Lower lobe of right lung (tissue), 2 donors: ENCODE results near the gene PACC1. TPM values are rescaled to one million over a fixed set of nuclear protein-coding genes. Genes with fewer than 3 reads are reported as not detected.

Source experiments
- ATAC-seq, 2 donors: fragments of 200-7000 bp; cut with Tn5 transposase; one replicate each; pipeline ENCODE4 v1.9.1; 2020 to 2022; ENCODE audit warnings: mild to moderate bottlenecking in 2 of 2, moderate library complexity in 2 of 2
- DNase-seq: peaks from one replicate; pipeline ENCODE4 v3.0.0-alpha.2; 2020
- H3K27ac ChIP-seq: fragments of 200-600 bp; one replicate; pipeline ENCODE4 v1.8.0; 2022
- H3K27me3 ChIP-seq: fragments of 200-600 bp; one replicate; pipeline ENCODE4 v1.8.0; 2022; ENCODE audit warnings: low read depth
- H3K36me3 ChIP-seq: fragments of 200-600 bp; one replicate; pipeline ENCODE4 v1.8.0; 2022; ENCODE audit warnings: mild to moderate bottlenecking
- H3K4me1 ChIP-seq: fragments of 200-600 bp; one replicate; pipeline ENCODE4 v1.8.0; 2022
- H3K4me3 ChIP-seq: fragments of 200-600 bp; one replicate; pipeline ENCODE4 v1.8.0; 2022; ENCODE audit warnings: mild to moderate bottlenecking
- H3K9me3 ChIP-seq: fragments of 200-600 bp; one replicate; pipeline ENCODE4 v1.8.0; 2022
- CTCF ChIP-seq: fragments of 200-600 bp; IDR thresholded peaks from one replicate; pipeline ENCODE4 v1.8.0; 2022; ENCODE audit warnings: antibody characterized with exemption, mild to moderate bottlenecking
- intact Hi-C: fragments of 100-400 bp; cut with DNase I; formaldehyde crosslinking; loops from one replicate; pipeline ENCODE4 v1.11.0; 2022
- total RNA-seq: library from RNA; stranded (reverse); fragmentation: NEBNext Ultra II Directional; extraction: Animal tissue kit (Norgen Biotek cat#: 25700); gene quantifications from one replicate; pipeline ENCODE4 v1.2.1, GENCODE V29; 2021
- donor health status: DM: no; HTN: yes; CAD: no; lungs with severe emphysema.

Gene PACC1
- total RNA-seq, 1 donor from 2014 or later, result 9.8 TPM

- DNase-seq, result no peak
Measured at GRCh38 chr1:212446333-212446732, 31.6 kb upstream of the PACC1 start.

GRCh38 chr1:212442408-212442807, 27.7 kb upstream of the PACC1 start:
- ATAC-seq (no peak), DNase-seq (no peak)
- intact Hi-C loops, result no loop called here
- Histone ChIP-seq H3K27me3 (no peaks in the 10 kb centered on the region), H3K9me3 (no peaks in the 10 kb centered on the region), H3K27ac (no peak overlapping the region), H3K4me1 (no peaks in the 10 kb centered on the region), H3K36me3 (peaks cover 19% of the 10 kb centered on the region), H3K4me3 (no peak overlapping the region)
- TF ChIP-seq CTCF, result no peak

More at GRCh38 chr1:212446333-212446732, 31.6 kb upstream of the PACC1 start:
- Histone ChIP-seq H3K36me3 (peaks cover 19% of the 10 kb centered on the region), H3K27me3 (no peaks in the 10 kb centered on the region), H3K4me3 (no peak overlapping the region), H3K4me1 (no peaks in the 10 kb centered on the region), H3K9me3 (no peaks in the 10 kb centered on the region), H3K27ac (no peak overlapping the region)
- no peak for TF ChIP-seq CTCF
- ATAC-seq, result no peak
- intact Hi-C loops, result no loop called here

- no peak for DNase-seq
- H3K27ac ChIP-seq, result no peak overlapping the region
- H3K27me3 ChIP-seq, result no peaks in the 10 kb centered on the region
- intact Hi-C loops, result no loop called here
- no peak for ATAC-seq
- no peak overlapping the region for H3K4me3 ChIP-seq
- H3K9me3 ChIP-seq, result no peaks in the 10 kb centered on the region
- no peaks in the 10 kb centered on the region for H3K4me1 ChIP-seq
- no peak for TF ChIP-seq CTCF
- H3K36me3 ChIP-seq, result peaks cover 8% of the 10 kb centered on the region
Measured at GRCh38 chr1:212440419-212440818, 25.7 kb upstream of the PACC1 start.

GRCh38 chr1:212438831-212439237, 24.1 kb upstream of the PACC1 start:
- DNase-seq (no peak), ATAC-seq (no peak)
- no peaks in the 10 kb centered on the region for H3K27me3 ChIP-seq
- intact Hi-C loops, result no loop called here
- no peak overlapping the region for H3K4me3 ChIP-seq
- peaks cover 8% of the 10 kb centered on the region for H3K4me1 ChIP-seq
- no peaks in the 10 kb centered on the region for H3K36me3 ChIP-seq
- no peak overlapping the region for H3K27ac ChIP-seq
- TF ChIP-seq CTCF, result no peak
- H3K9me3 ChIP-seq, result no peaks in the 10 kb centered on the region

GRCh38 chr1:212437179-212437798, 22.6 kb upstream of the PACC1 start:
- H3K9me3 ChIP-seq, result no peaks in the 10 kb centered on the region
- no peak overlapping the region for H3K27ac ChIP-seq
- DNase-seq (no peak), ATAC-seq (no peak)
- H3K4me3 ChIP-seq, result no peak overlapping the region
- no peak for TF ChIP-seq CTCF
- H3K27me3 ChIP-seq, result no peaks in the 10 kb centered on the region
- intact Hi-C loops, result no loop called here
- H3K4me1 ChIP-seq, result peaks cover 16% of the 10 kb centered on the region
- no peaks in the 10 kb centered on the region for H3K36me3 ChIP-seq
